Measurements from ENCODE around the gene NAV2.

DNA sequence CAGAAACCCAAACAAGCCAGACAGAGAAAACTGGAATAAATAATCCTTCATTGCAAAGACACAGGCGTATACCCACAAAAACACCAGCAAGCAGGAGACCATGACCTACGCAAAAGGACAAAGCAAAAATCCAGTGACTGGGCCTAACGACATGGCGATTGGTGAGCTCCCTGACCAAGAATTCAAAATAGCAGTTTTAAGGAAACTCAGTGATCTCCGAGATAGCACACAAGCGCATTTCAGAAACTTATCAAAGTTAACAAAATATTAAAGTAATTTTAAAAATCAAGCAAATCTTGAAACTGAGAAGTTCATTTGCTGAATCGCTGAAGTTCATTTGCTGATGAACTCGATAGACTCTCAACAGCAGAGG, 420.0 kb downstream of the NAV2 start:
- TF ChIP-seq, protein P1, sequence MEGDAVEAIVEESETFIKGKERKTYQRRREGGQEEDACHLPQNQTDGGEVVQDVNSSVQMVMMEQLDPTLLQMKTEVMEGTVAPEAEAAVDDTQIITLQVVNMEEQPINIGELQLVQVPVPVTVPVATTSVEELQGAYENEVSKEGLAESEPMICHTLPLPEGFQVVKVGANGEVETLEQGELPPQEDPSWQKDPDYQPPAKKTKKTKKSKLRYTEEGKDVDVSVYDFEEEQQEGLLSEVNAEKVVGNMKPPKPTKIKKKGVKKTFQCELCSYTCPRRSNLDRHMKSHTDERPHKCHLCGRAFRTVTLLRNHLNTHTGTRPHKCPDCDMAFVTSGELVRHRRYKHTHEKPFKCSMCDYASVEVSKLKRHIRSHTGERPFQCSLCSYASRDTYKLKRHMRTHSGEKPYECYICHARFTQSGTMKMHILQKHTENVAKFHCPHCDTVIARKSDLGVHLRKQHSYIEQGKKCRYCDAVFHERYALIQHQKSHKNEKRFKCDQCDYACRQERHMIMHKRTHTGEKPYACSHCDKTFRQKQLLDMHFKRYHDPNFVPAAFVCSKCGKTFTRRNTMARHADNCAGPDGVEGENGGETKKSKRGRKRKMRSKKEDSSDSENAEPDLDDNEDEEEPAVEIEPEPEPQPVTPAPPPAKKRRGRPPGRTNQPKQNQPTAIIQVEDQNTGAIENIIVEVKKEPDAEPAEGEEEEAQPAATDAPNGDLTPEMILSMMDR (conservative IDR thresholded peaks at IDR 0.05 in 1 of 2, IDR thresholded peaks at IDR 0.05 in 1 of 2; ENCODE audit: extremely low read depth in 1 of 2, insufficient read depth in 1 of 2, low read depth in 1 of 2, low read length in 2 of 2) = no peak
- no peak for TF ChIP-seq EZH2 (IDR thresholded peaks at IDR 0.05; ENCODE audit: borderline replicate concordance, low read length)
